HEK293T (cell line): Measurements from ENCODE around the gene DNAH14.
"Not testable (repeated sequence)": the region's sequence is repeated elsewhere in the genome, so short reads cannot be mapped to it uniquely, and the experiment has no call there.

Source experiments
- ARNT ChIP-seq: fragments of 450-650 bp; IDR thresholded peaks from 2 replicates; pipeline ENCODE4 v1.6.1; 2017; ENCODE audit warnings: mild to moderate bottlenecking
- BHLHE40 ChIP-seq: fragments of 450-650 bp; IDR thresholded peaks from 2 replicates; pipeline ENCODE4 v1.6.1; 2016; ENCODE audit warnings: mild to moderate bottlenecking, moderate library complexity, borderline replicate concordance
- ELF4 ChIP-seq: fragments of 450-650 bp; IDR thresholded peaks from 2 replicates; pipeline ENCODE4 v1.6.1; 2017; ENCODE audit warnings: antibody characterized with exemption
- FOXA1 ChIP-seq: fragments of 450-650 bp; IDR thresholded peaks from 2 replicates; pipeline ENCODE4 v1.6.1; 2016; ENCODE audit warnings: mild to moderate bottlenecking
- FOXM1 ChIP-seq: fragments of 450-650 bp; IDR thresholded peaks from 2 replicates; pipeline ENCODE4 v1.6.1; 2017; ENCODE audit warnings: mild to moderate bottlenecking, borderline replicate concordance
- SP1 ChIP-seq: fragments of 450-650 bp; IDR thresholded peaks from 2 replicates; pipeline ENCODE4 v1.6.1; 2017
- ZNF384 ChIP-seq: fragments of 450-650 bp; IDR thresholded peaks from 2 replicates; pipeline ENCODE4 v1.6.1; 2016
- TF ChIP-seq, protein P1 (sequence below): fragments of 450-650 bp; IDR thresholded peaks from 2 replicates; pipeline ENCODE4 v1.6.1; 2016

- TF ChIP-seq BHLHE40, FOXA1, FOXM1, ELF4, ZNF384, SP1, ARNT: not testable (repeated sequence)
- TF ChIP-seq, protein P1, sequence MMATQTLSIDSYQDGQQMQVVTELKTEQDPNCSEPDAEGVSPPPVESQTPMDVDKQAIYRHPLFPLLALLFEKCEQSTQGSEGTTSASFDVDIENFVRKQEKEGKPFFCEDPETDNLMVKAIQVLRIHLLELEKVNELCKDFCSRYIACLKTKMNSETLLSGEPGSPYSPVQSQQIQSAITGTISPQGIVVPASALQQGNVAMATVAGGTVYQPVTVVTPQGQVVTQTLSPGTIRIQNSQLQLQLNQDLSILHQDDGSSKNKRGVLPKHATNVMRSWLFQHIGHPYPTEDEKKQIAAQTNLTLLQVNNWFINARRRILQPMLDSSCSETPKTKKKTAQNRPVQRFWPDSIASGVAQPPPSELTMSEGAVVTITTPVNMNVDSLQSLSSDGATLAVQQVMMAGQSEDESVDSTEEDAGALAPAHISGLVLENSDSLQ, result not testable (repeated sequence)
Observed at GRCh38 chr1:225335098-225335778, 405.8 kb downstream of the DNAH14 start.
